NCI-H345 treated with DMSO at 0.1 percent for 48 hours (cell line): Measurements from ENCODE around the gene ITGAD.
"Not testable (repeated sequence)": the region's sequence is repeated elsewhere in the genome, so short reads cannot be mapped to it uniquely, and the experiment has no call there.

Experiments used
- DNase-seq: peaks from one replicate; lab custom pipeline; 2025; ENCODE audit not compliant: unreplicated experiment; lab: John Stamatoyannopoulos, UW

Gene ITGAD

GRCh38 chr16:31403590-31404352 lies 10.6 kb downstream of the ITGAD start:
- DNase-seq, result no peak

- no peak for DNase-seq
These were observed 11.4 kb downstream of the ITGAD start for GRCh38 chr16:31404353-31405064.

DNA sequence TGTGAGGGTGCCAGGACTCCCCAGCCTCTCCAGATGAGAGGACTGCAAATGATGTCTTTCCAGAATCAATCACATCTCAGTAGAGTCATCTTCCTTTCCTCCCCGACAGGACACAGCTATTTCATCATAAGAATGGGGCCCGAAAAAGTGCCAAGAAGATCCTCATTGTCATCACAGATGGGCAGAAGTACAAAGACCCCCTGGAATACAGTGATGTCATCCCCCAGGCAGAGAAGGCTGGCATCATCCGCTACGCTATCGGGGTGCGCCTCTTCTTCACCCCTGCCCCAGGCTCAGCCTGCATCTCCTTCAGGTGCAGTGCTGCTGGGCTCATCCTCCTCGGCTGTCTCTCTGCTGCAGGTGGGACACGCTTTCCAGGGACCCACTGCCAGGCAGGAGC lies 14.3 kb downstream of the ITGAD start:
- DNase-seq, result no peak

- no peak for DNase-seq
These were observed 16.3 kb downstream of the ITGAD start for GRCh38 chr16:31409433-31409832.

- no peak for DNase-seq
These were observed 16.9 kb downstream of the ITGAD start for GRCh38 chr16:31410082-31410481.

GRCh38 chr16:31411024-31411844 lies 18.1 kb downstream of the ITGAD start:
- no peak for DNase-seq

DNA sequence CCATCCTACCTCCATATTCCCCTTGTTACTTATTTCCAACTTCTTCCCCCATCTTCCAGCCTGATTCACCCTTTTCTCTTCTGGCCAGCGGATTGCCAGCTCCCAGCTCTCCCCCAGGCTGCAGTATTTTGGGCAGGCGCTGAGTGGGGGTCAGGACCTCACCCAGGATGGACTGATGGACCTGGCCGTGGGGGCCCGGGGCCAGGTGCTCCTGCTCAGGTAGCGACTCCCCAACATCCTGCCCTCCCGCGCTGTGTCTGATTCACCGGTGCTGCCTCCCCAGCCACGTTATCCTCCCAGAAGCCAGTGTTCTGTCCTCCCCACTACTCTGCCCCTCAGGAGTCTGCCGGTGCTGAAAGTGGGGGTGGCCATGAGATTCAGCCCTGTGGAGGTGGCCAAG lies 19.6 kb downstream of the ITGAD start:
- DNase-seq, result no peak

- DNase-seq, result no peak
These were observed 20.2 kb downstream of the ITGAD start for GRCh38 chr16:31413381-31413780.

GRCh38 chr16:31413943-31414342 lies 20.8 kb downstream of the ITGAD start:
- DNase-seq, result no peak

DNA sequence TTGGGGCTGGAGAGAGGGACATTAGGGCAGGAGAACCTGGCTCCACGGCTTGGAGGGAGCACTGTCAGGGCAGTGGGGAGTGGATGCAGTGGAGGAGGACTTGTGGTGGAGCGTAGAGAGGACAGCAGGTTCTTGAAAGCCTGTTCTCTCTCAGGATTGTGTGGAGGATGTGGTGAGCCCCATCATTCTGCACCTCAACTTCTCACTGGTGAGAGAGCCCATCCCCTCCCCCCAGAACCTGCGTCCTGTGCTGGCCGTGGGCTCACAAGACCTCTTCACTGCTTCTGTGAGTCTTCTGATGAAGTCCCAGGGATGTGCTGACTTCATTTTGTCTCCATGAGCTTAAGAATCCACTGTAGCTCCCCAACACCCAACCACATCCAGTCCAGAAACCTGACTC lies 21.6 kb downstream of the ITGAD start:
- DNase-seq, result no peak

DNA sequence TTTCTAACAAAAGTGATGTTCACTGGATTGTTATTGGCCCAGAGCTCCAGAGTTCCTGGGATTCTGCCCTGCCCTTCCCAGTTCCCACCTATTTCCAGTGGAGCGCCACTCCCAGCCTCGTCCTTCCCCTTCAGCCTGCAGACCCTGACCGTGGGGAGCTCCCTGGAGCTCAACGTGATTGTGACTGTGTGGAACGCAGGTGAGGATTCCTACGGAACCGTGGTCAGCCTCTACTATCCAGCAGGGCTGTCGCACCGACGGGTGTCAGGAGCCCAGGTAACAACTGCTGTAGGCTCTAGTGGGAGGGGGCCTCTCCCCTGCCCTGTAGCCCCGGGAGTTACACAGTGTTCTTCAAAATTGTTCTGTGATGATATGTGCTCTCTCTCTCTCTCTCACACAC lies 23.2 kb downstream of the ITGAD start:
- DNase-seq, result no peak

DNA sequence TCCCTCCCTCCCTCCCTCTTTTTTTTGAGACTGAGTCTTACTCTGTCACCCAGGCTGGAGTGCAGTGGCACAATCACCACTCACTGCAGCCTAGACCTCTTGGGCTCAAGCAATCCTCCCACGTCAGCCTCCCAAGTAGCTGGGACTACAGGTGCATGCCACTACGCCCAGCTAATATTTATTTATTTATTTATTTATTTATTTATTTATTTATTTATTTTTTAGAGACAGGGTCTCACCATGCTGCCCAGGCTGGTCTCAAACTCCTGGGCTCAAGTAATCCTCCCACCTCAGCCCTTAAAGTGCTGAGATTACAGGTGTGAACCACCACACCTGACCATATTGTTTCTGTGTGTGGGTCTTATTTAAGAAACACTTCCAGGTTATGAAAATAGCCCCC lies 23.9 kb downstream of the ITGAD start:
- DNase-seq, result not testable (repeated sequence)

GRCh38 chr16:31417916-31418315 lies 24.8 kb downstream of the ITGAD start:
- no peak for DNase-seq

DNA sequence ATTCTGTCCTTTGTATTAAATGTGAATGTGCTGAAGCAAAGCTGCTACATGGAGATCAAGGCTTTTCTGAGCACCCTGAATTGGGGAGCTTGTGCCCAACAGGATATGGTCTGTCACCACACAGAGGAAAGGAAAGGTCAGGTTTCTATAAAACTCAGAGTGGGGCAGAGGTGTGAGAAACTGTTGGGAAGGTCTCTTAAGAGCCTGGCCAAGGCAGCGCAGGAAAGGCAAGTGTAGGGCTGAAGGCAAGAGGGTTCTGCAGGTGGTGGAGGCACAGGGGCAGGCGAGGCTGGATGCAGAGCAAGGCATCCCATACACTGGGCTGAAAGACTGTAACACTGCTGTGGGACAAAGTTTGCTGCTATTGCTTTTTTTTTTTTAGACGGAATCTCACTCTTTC lies 26.9 kb downstream of the ITGAD start:
- DNase-seq, result no peak

DNA sequence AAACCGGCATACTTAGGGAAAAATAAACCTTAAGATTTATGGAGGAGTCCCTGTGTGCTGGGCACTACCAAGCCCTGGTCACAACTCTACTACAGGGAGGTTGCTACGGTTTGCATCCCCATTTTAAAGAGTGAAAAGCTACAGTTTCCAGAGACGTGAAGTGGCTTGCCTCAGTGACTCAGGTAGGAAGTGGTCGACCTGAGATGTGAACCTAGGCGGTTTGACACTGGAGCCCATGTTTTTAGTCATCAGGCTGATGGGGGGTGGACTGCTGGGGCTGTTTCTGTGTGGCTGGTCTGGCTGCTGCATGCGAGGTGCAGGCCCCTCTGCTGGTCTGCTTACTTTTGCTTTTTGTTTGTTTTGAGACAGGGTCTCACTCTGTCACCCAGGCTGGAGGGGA lies 28.5 kb downstream of the ITGAD start:
- DNase-seq, result no peak

GRCh38 chr16:31423241-31423640 lies 30.1 kb downstream of the ITGAD start:
- DNase-seq, result no peak

GRCh38 chr16:31423801-31424200 lies 30.7 kb downstream of the ITGAD start:
- DNase-seq, result no peak

- no peak for DNase-seq
These were observed 34.5 kb downstream of the ITGAD start for GRCh38 chr16:31427441-31428278.

GRCh38 chr16:31428279-31428597 lies 35.1 kb downstream of the ITGAD start, which contains the start of gene COX6A2:
COX6A2 (minus strand) TSS chr16:31428360; CDS start chr16:31428325, 35 bp downstream.
- DNase-seq, result no peak

DNA sequence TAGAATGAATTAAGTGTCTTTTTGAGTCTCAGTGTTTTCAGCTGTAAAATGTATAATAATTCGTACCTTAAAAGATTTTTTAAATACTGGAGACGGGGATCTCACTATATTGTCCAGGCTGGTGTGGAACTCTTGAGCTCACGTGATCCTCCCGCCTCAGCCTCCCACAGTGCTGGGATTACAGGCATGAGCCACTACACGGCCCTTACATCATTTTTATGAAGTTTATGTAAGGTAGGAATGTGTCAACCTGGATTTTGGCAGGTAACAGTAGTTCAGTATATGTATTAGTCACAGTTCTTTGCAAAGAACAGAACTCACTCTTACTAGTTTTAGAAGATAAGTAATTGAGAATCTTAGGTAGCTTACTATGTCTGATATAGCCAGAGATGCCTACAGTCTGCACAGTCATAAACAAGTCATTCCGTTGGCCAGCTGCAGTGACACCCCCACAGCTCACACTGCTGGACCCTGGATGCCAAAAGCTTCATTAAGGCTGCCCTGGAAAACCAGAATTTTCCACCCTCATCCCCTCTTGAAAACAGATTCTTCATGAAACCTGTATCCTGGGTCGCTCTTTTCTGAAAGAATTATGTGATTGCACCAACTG lies 35.6 kb downstream of the ITGAD start:
- DNase-seq, result no peak

DNA sequence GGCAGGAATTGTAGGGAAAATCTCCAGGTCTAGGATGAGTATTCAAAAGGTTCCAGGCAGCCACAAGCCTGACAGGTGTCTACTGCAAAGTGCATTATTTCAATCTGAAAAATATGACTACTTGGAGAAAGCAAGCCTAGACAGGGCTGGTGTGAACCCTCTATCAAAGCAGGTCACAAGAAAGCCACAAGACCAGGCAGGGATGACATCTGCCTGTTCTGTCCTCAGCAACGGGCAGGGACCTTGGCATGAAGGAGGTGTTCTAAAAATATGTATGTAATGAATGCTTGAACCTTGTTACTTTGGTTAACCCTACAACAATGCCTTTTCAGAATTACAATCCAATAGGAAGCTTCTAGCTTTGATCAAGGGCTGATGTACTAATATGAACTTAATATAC lies 36.2 kb downstream of the ITGAD start:
- no peak for DNase-seq
